ENCODE data around the gene GREB1. TPM values are rescaled to one million over a fixed set of nuclear protein-coding genes. Genes with fewer than 3 reads are reported as not detected.

Gene GREB1
- total and polyA plus RNA-seq, 12 donors = 2.2 to 26.2 (median 3.7) TPM

DNA sequence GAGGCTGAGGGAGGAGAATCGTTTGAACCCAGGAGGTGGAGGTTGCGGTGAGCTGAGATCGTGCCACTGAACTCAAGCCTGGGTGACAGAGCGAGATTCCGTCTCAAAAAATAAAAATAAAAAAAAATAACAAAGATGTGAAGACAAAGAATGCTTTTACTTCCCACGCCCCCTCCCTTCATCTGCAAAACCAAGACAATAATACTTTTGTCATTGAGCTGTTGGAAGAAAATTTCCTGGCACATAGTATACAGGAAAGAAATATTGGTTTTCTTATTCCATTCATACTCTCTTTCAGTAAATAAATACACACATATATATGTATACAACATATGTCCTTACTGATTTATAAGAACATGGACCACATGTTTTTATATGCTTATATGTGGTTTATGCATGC, 12.2 kb downstream of the GREB1 start:
- WGBS, 4 donors = 77 to 85% (median 82%) methylated on average over 6 of the region's 6 CpGs
- intact Hi-C loops (cut with DNase I) = no loop called here
- Histone ChIP-seq H3K27me3 (no peaks in the 10 kb centered on the region), H3K4me3 (no peak overlapping the region), H3K27ac (no peak overlapping the region), H3K4me1 (replicated peaks in 1 of 2) (no peaks in the 10 kb centered on the region), H3K9me3 (replicated peaks in 1 of 3) (no peaks in the 10 kb centered on the region), H3K36me3 (replicated peaks in 1 of 2) (no peaks in the 10 kb centered on the region)
- TF ChIP-seq POLR2A (IDR thresholded peaks at IDR 0.05) = no peak
- TF ChIP-seq, protein P1, sequence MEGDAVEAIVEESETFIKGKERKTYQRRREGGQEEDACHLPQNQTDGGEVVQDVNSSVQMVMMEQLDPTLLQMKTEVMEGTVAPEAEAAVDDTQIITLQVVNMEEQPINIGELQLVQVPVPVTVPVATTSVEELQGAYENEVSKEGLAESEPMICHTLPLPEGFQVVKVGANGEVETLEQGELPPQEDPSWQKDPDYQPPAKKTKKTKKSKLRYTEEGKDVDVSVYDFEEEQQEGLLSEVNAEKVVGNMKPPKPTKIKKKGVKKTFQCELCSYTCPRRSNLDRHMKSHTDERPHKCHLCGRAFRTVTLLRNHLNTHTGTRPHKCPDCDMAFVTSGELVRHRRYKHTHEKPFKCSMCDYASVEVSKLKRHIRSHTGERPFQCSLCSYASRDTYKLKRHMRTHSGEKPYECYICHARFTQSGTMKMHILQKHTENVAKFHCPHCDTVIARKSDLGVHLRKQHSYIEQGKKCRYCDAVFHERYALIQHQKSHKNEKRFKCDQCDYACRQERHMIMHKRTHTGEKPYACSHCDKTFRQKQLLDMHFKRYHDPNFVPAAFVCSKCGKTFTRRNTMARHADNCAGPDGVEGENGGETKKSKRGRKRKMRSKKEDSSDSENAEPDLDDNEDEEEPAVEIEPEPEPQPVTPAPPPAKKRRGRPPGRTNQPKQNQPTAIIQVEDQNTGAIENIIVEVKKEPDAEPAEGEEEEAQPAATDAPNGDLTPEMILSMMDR (IDR thresholded peaks at IDR 0.05) = no peak
- no peak for DNase-seq

DNA sequence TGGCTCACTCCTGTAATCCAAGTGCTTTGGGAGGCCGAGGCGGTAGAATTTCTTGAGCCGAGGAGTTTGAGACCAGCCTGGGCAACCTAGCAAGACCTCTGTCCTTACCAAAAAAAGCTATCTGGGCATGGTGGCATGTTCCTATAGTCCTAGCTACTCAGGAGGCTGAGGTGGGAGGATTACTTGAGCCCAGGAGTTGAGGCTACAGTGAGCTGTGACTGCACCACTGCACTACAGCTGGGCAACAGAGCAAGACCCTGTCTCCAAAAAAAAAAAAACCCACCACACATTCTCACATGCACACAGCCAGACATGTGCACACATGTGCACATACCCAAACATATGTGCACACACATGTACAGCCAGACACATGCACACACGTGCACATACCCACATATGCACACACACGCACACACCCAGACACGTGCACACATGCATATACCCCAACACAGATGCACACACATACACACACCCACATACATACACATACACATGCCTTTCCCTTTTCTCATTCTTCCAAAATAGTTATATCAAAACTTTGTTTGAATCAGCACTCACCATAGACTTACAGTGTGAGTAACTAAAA, 14.2 kb downstream of the GREB1 start:
- 73 to 84% (median 77%) methylated on average over 6 of the region's 6 CpGs for WGBS, 4 donors
- Histone ChIP-seq H3K27me3 (no peaks in the 10 kb centered on the region), H3K4me3 (no peak overlapping the region), H3K4me1 (replicated peaks in 1 of 2) (no peaks in the 10 kb centered on the region), H3K36me3 (replicated peaks in 1 of 2) (no peaks in the 10 kb centered on the region), H3K27ac (no peak overlapping the region), H3K9me3 (replicated peaks in 1 of 3) (no peaks in the 10 kb centered on the region)
- peak in 1 of 7 donors; percentile 7 for DNase-seq
- intact Hi-C loops (cut with DNase I) = no loop called here
- TF ChIP-seq, protein P1 (IDR thresholded peaks at IDR 0.05) = no peak
- no peak for TF ChIP-seq POLR2A (IDR thresholded peaks at IDR 0.05)

DNA sequence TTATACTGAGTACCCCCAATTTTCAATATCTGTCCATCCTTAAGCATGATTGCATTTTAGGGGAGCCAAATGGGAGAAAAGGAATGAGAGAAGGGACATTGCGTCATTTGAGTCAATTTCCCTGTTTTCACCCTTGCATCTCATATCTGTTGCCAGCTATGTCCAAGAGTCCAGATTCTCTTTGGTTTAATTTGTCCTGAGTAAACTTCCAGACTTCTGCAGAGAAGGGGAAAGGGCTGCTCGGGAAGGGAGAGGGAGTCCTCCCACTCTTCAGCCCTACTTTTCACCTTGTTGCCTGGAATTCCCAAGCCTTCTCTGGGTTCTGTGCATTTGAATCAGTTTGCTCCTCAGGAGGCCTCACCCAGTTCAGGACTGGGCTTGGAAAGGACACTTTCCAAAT, 16.5 kb downstream of the GREB1 start:
- H3K27me3 ChIP-seq = no peaks in the 10 kb centered on the region
- H3K9me3 ChIP-seq (replicated peaks in 1 of 3) = no peaks in the 10 kb centered on the region
- no peaks in the 10 kb centered on the region for H3K36me3 ChIP-seq (replicated peaks in 1 of 2)
- peak in 1 of 7 donors; percentile 11 for DNase-seq
- no peak overlapping the region for H3K4me3 ChIP-seq
- no peaks in the 10 kb centered on the region for H3K4me1 ChIP-seq (replicated peaks in 1 of 2)
- intact Hi-C loops (cut with DNase I) = no loop called here
- WGBS, 4 donors = 90 to 98% (median 93%) methylated on average over 2 of the region's 2 CpGs
- no peak overlapping the region for H3K27ac ChIP-seq
- TF ChIP-seq, protein P1 (IDR thresholded peaks at IDR 0.05) = no peak
- TF ChIP-seq POLR2A (IDR thresholded peaks at IDR 0.05) = no peak

DNA sequence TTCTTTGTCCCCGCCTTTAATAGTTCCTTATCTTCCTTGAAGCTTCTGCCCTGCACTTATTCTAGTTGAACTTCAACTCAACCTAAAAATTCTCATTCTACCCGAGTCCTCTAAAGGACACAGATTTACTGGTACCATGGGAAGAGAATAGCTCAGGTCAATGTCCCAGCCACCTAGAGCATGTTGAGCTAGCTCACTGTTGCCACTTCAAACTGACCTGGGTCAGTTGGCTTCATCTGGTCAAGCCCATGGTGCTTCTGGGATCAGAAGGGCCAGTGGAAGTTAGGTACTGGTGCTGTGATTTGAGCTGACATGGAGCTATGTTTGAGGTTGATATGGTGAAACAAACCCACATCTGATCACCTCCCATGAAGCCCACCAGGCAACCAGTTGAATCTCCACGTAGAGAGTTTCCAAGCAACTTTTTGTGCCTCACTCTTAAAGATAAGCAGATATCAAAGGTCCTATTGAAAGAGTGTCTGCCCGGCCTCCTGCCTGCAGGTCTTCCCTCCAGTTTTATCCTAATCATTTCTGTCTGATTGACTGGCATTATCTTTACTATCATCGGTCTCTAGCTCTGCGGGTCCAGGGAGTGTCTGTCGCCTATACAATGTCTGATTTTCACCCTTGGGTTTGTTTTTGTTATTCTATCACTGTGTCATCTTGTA, 17.2 kb downstream of the GREB1 start:
- TF ChIP-seq, protein P1 (IDR thresholded peaks at IDR 0.05) = no peak
- no peak for TF ChIP-seq POLR2A (IDR thresholded peaks at IDR 0.05)
- no peaks in the 10 kb centered on the region for H3K9me3 ChIP-seq (replicated peaks in 1 of 3)

More for the DNA sequence above, 17.2 kb downstream of the GREB1 start:
- Histone ChIP-seq H3K4me1 (replicated peaks in 1 of 2) (no peaks in the 10 kb centered on the region), H3K27me3 (no peaks in the 10 kb centered on the region), H3K4me3 (no peak overlapping the region), H3K36me3 (replicated peaks in 1 of 2) (no peaks in the 10 kb centered on the region), H3K27ac (no peak overlapping the region)
- intact Hi-C loops (cut with DNase I) = no loop called here
- 85 to 89% (median 89%) methylated on average over 7 of the region's 7 CpGs for WGBS, 4 donors
- DNase-seq = peak in 1 of 7 donors; percentile 11
